Keratinocyte (primary cell): Measurements from ENCODE around the gene DDX54. TPM values are rescaled to one million over a fixed set of nuclear protein-coding genes. Genes with fewer than 3 reads are reported as not detected.
A peak's percentile ranks its signal among the peaks of the same experiment; 100 is the strongest.

ENCODE experiments used
- DNase-seq: peaks from one replicate; pipeline ENCODE4 v3.0.0-alpha.2; 2011; ENCODE audit warnings: low read depth, missing footprints, low spot score
- FAIRE-seq: peaks from 2 replicates; lab custom pipeline; 2011; peaks lifted over from hg19 to GRCh38; lab: Jason Lieb, UNC
- H2AFZ ChIP-seq: 2 replicates; pipeline ENCODE4 v1.6.0; 2012; ENCODE audit warnings: low read length, control low read depth, inconsistent platforms; ENCODE audit not compliant: control insufficient read depth
- H3K27ac ChIP-seq: 2 replicates; pipeline ENCODE4 v1.5.1; 2011; ENCODE audit warnings: low read length; ENCODE audit not compliant: control insufficient read depth, insufficient read depth
- H3K27me3 ChIP-seq: 3 replicates; pipeline ENCODE4 v1.6.0; 2011; ENCODE audit warnings: low read length; ENCODE audit not compliant: control insufficient read depth, insufficient read depth; ENCODE audit errors: extremely low read depth
- H3K36me3 ChIP-seq, 2 experiments: 2 replicates in 1 of 2; 3 replicates in 1 of 2; pipeline ENCODE4 v1.5.1; 2011; ENCODE audit warnings: low read length in 2 of 2, mild to moderate bottlenecking in 1 of 2; ENCODE audit not compliant: control insufficient read depth in 2 of 2, insufficient read depth in 2 of 2; ENCODE audit errors: extremely low read depth in 1 of 2
- H3K4me1 ChIP-seq: 3 replicates; pipeline ENCODE4 v1.5.1; 2011; ENCODE audit warnings: low read length; ENCODE audit not compliant: control insufficient read depth, insufficient read depth; ENCODE audit errors: extremely low read depth
- H3K4me2 ChIP-seq: 3 replicates; pipeline ENCODE4 v1.6.0; 2011; ENCODE audit warnings: low read depth, low read length; ENCODE audit not compliant: control insufficient read depth, insufficient read depth; ENCODE audit errors: extremely low read depth
- H3K4me3 ChIP-seq, 3 experiments: fragments of 200-600 bp in 1 of 3; sonication (generic) in 1 of 3; 2 replicates in 2 of 3; 3 replicates in 1 of 3; pipeline ENCODE4 v1.5.1; 2011 to 2016; ENCODE audit warnings: low read length in 3 of 3, mild to moderate bottlenecking in 3 of 3, control low read depth in 2 of 3, inconsistent platforms in 1 of 3, low read depth in 1 of 3, mixed read lengths in 1 of 3, mixed run types in 1 of 3, moderate library complexity in 1 of 3; ENCODE audit not compliant: control insufficient read depth in 2 of 3, insufficient read depth in 2 of 3; ENCODE audit errors: extremely low read depth in 1 of 3
- H3K79me2 ChIP-seq: 2 replicates; pipeline ENCODE4 v1.6.0; 2012; ENCODE audit warnings: low read length; ENCODE audit not compliant: control insufficient read depth, insufficient read depth
- H3K9ac ChIP-seq: 3 replicates; pipeline ENCODE4 v1.6.0; 2011; ENCODE audit warnings: low read length; ENCODE audit not compliant: control insufficient read depth, insufficient read depth; ENCODE audit errors: extremely low read depth
- H3K9me1 ChIP-seq: 3 replicates; pipeline ENCODE4 v1.6.0; 2011; ENCODE audit warnings: low read length; ENCODE audit not compliant: control insufficient read depth, insufficient read depth; ENCODE audit errors: extremely low read depth
- H3K9me3 ChIP-seq: 2 replicates; pipeline ENCODE4 v1.5.1; 2012; ENCODE audit warnings: low read depth, low read length; ENCODE audit not compliant: control insufficient read depth
- H4K20me1 ChIP-seq: 3 replicates; pipeline ENCODE4 v1.6.0; 2011; ENCODE audit warnings: low read length; ENCODE audit not compliant: control insufficient read depth, insufficient read depth; ENCODE audit errors: extremely low read depth
- CTCF ChIP-seq, 3 experiments: IDR thresholded peaks in 1 of 3; conservative IDR thresholded peaks in 1 of 3; optimal IDR thresholded peaks in 1 of 3; 2 replicates in 2 of 3; 3 replicates in 1 of 3; pipeline versions ENCODE3 to v1.5.1; 2011; ENCODE audit warnings: low read length in 3 of 3, mild to moderate bottlenecking in 3 of 3, moderate library complexity in 2 of 3, control low read depth in 1 of 3, inconsistent platforms in 1 of 3; ENCODE audit not compliant: insufficient read depth in 2 of 3; ENCODE audit errors: extremely low read depth in 1 of 3
- EZH2 ChIP-seq: IDR thresholded peaks from one replicate; pipeline ENCODE4 v1.6.1; 2012; ENCODE audit warnings: inconsistent platforms, mild to moderate bottlenecking, low read length, moderate library complexity
- dilution Hi-C: fragments of 300-500 bp; cut with MboI; formaldehyde crosslinking; loops from one replicate; pipeline ENCODE4 v1.7.0; 2020; ENCODE audit warnings: low sequenced_read_pairs; ENCODE audit not compliant: extremely low pct_ligation_motif_present
- polyA plus RNA-seq, 5 experiments: library from polyadenylated mRNA; depleted of rRNA in 3 of 5; stranded (reverse) in 3 of 5; stranded (forward) in 1 of 5; unstranded in 1 of 5; fragments of >200 nt; gene quantifications; 1 replicate in 1 of 5; 2 replicates in 3 of 5; 3 replicates in 1 of 5; pipeline versions ENCODE4 v1.2.1 to v1.2.3, GENCODE V29; 2011 to 2012; ENCODE audit warnings: missing spikeins in 2 of 5, low read depth in 1 of 5, low replicate concordance in 1 of 5

DDX54 gene
- polyA plus RNA-seq, 1 donor (not counting 4 experiments of a cell fraction or from before 2014, with no cell fraction given) = 44.6 TPM

- H3K9me3 ChIP-seq = no peaks in the 10 kb centered on the region
- dilution Hi-C loops = no loop called here
- H2AFZ ChIP-seq = no peak overlapping the region
- no peaks in the 10 kb centered on the region for H3K27me3 ChIP-seq
- FAIRE-seq = no peak
- peaks cover 6% of the 10 kb centered on the region for H3K4me1 ChIP-seq
- H3K4me3 ChIP-seq = no peak overlapping the region
- H4K20me1 ChIP-seq = no peaks in the 10 kb centered on the region
- H3K79me2 ChIP-seq = no peaks in the 10 kb centered on the region
- H3K9ac ChIP-seq = no peak overlapping the region
- H3K9me1 ChIP-seq = no peaks in the 10 kb centered on the region
- TF ChIP-seq EZH2 (no peak), CTCF (optimal IDR thresholded peaks at IDR 0.05 in 1 of 3, IDR thresholded peaks at IDR 0.05 in 1 of 3, conservative IDR thresholded peaks at IDR 0.05 in 1 of 3; ENCODE audit: extremely low read depth in 1 of 3, insufficient read depth in 2 of 3, low read length in 3 of 3) (no peak)
- H3K27ac ChIP-seq = no peak overlapping the region
- no peak for DNase-seq
- H3K4me2 ChIP-seq = no peak overlapping the region
- peaks cover 0 to 2% of the 10 kb centered on the region in 2 experiments for H3K36me3 ChIP-seq
Observed at GRCh38 chr12:113197518-113198077, 12.3 kb upstream of the DDX54 start.

- Histone ChIP-seq H3K79me2 (no peaks in the 10 kb centered on the region), H3K9me1 (no peaks in the 10 kb centered on the region), H3K9me3 (no peaks in the 10 kb centered on the region), H3K4me2 (no peak overlapping the region), H3K27me3 (no peaks in the 10 kb centered on the region), H3K27ac (no peak overlapping the region), H4K20me1 (no peaks in the 10 kb centered on the region), H3K4me1 (peaks cover 6% of the 10 kb centered on the region), H3K4me3 (no peak overlapping the region), H3K9ac (no peak overlapping the region), H3K36me3 (peaks cover 0 to 3% of the 10 kb centered on the region in 2 experiments), H2AFZ (no peak overlapping the region)
- dilution Hi-C loops = no loop called here
- FAIRE-seq = no peak
- DNase-seq = no peak
- TF ChIP-seq CTCF (optimal IDR thresholded peaks at IDR 0.05 in 1 of 3, IDR thresholded peaks at IDR 0.05 in 1 of 3, conservative IDR thresholded peaks at IDR 0.05 in 1 of 3; ENCODE audit: extremely low read depth in 1 of 3, insufficient read depth in 2 of 3, low read length in 3 of 3) = peak; percentile 63 to 79 (median 78)
- TF ChIP-seq EZH2 = no peak
Observed at GRCh38 chr12:113196990-113197389, 11.7 kb upstream of the DDX54 start.
